Fibroblast of gingiva (primary cell): ENCODE data around the gene BPIFB4.
"Not testable (repeated sequence)": the region's sequence is repeated elsewhere in the genome, so short reads cannot be mapped to it uniquely, and the experiment has no call there.

Source experiments
- DNase-seq: peaks from one replicate; pipeline ENCODE4 v3.0.0-alpha.2; 2011; ENCODE audit warnings: low read depth

The BPIFB4 gene

GRCh38 chr20:33091147-33091546, 11.7 kb downstream of the BPIFB4 start:
- no peak for DNase-seq

- DNase-seq: no peak
Measured at GRCh38 chr20:33091693-33092092, 12.2 kb downstream of the BPIFB4 start.

- DNase-seq: no peak
Measured at GRCh38 chr20:33092361-33092760, 12.9 kb downstream of the BPIFB4 start.

- no peak for DNase-seq
Measured at GRCh38 chr20:33093074-33093473, 13.6 kb downstream of the BPIFB4 start.

GRCh38 chr20:33093582-33093981, 14.1 kb downstream of the BPIFB4 start:
- no peak for DNase-seq

GRCh38 chr20:33095249-33095648, 15.8 kb downstream of the BPIFB4 start:
- no peak for DNase-seq

GRCh38 chr20:33095902-33096584, 16.6 kb downstream of the BPIFB4 start:
- DNase-seq: peak; percentile 9

GRCh38 chr20:33097001-33097400, 17.6 kb downstream of the BPIFB4 start:
- DNase-seq: no peak

- no peak for DNase-seq
Measured at GRCh38 chr20:33099843-33100538, 20.5 kb downstream of the BPIFB4 start.

GRCh38 chr20:33103556-33103955, 24.1 kb downstream of the BPIFB4 start:
- no peak for DNase-seq

- no peak for DNase-seq
Measured at GRCh38 chr20:33104336-33104735, 24.9 kb downstream of the BPIFB4 start.

GRCh38 chr20:33105316-33105924, 26.0 kb downstream of the BPIFB4 start:
- DNase-seq: no peak

GRCh38 chr20:33106058-33106620, 26.7 kb downstream of the BPIFB4 start:
- DNase-seq: not testable (repeated sequence)

GRCh38 chr20:33108661-33109060, 29.2 kb downstream of the BPIFB4 start:
- no peak for DNase-seq

GRCh38 chr20:33110147-33110825, 30.8 kb downstream of the BPIFB4 start:
- DNase-seq: no peak

- DNase-seq: no peak
Measured at GRCh38 chr20:33111306-33111705, 31.9 kb downstream of the BPIFB4 start.

- no peak for DNase-seq
Measured at GRCh38 chr20:33112547-33113386, 33.3 kb downstream of the BPIFB4 start.

- DNase-seq: no peak
Measured at GRCh38 chr20:33113387-33113908, 34.0 kb downstream of the BPIFB4 start.

GRCh38 chr20:33115501-33115900, 36.1 kb downstream of the BPIFB4 start:
- not testable (repeated sequence) for DNase-seq

- DNase-seq: no peak
Measured at GRCh38 chr20:33119725-33120720, 40.6 kb downstream of the BPIFB4 start.
